Brain microvascular endothelial cell (primary cell): Measurements from ENCODE around the gene NEK9.

Source experiments
- DNase-seq: peaks from one replicate; pipeline ENCODE4 v3.0.0-alpha.2; 2020
- H3K27ac ChIP-seq: fragments of 250-450 bp; sonication (Bioruptor Pico); 2 replicates; pipeline ENCODE4 v1.5.1; 2020; ENCODE audit warnings: mild to moderate bottlenecking, moderate library complexity
- H3K27me3 ChIP-seq: fragments of 250-450 bp; sonication (Bioruptor Pico); replicated peaks from 2 replicates; pipeline ENCODE4 v1.5.1; 2020; ENCODE audit warnings: mild to moderate bottlenecking
- H3K36me3 ChIP-seq: fragments of 250-450 bp; sonication (Bioruptor Pico); replicated peaks from 2 replicates; pipeline ENCODE4 v1.5.1; 2020; ENCODE audit warnings: mild to moderate bottlenecking
- H3K4me3 ChIP-seq: 2 replicates; pipeline ENCODE4 v1.5.1; 2011; ENCODE audit warnings: low read depth, mild to moderate bottlenecking, control low read depth, low read length, moderate library complexity
- in situ Hi-C: cut with HindIII; loops from 2 replicates; pipeline ENCODE4 v1.10.0; 2017; ENCODE audit warnings: low sequenced_read_pairs, low pct_ligation_motif_present
- TF ChIP-seq, protein P1 (sequence below): IDR thresholded peaks from 2 replicates; pipeline ENCODE4 v1.5.1; 2011; ENCODE audit warnings: low read depth, mild to moderate bottlenecking, moderate library complexity, low read length, control low read depth, inconsistent platforms; ENCODE audit errors: missing control alignments

NEK9 gene

DNA sequence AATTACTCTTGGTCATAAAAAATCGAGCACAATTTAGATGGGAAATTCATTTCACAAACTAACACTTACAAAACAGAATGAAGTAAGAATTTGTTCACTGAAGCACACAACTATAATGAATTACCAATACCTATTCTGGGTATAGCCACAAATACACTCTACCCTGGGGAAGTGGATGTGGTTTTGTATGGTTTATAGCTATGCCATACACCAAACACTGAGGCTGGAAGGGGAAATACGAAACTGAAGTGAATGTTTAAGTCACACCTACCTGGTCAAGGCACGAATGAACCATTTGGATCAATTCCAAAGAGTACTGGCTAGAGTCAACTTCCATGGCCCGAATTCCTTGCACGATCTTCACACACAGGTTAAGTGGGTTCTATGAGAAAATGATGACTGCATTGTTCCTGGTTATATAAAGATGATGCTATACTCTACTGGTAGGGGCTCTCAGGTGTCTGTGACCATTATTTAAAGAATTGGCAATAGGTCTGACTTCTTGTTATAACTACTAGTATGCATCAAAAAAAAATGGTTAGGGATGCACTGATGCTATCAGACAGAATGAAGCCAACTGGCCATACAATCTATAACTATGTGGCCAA, 12.8 kb downstream of the NEK9 start:
- no peak for DNase-seq
- no peak overlapping the region for H3K27ac ChIP-seq
- no peaks in the 10 kb centered on the region for H3K27me3 ChIP-seq
- H3K4me3 ChIP-seq, result no peak overlapping the region
- in situ Hi-C loops, result no loop called here
- H3K36me3 ChIP-seq, result peaks cover 47% of the 10 kb centered on the region
- TF ChIP-seq, protein P1, sequence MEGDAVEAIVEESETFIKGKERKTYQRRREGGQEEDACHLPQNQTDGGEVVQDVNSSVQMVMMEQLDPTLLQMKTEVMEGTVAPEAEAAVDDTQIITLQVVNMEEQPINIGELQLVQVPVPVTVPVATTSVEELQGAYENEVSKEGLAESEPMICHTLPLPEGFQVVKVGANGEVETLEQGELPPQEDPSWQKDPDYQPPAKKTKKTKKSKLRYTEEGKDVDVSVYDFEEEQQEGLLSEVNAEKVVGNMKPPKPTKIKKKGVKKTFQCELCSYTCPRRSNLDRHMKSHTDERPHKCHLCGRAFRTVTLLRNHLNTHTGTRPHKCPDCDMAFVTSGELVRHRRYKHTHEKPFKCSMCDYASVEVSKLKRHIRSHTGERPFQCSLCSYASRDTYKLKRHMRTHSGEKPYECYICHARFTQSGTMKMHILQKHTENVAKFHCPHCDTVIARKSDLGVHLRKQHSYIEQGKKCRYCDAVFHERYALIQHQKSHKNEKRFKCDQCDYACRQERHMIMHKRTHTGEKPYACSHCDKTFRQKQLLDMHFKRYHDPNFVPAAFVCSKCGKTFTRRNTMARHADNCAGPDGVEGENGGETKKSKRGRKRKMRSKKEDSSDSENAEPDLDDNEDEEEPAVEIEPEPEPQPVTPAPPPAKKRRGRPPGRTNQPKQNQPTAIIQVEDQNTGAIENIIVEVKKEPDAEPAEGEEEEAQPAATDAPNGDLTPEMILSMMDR, result no peak

DNA sequence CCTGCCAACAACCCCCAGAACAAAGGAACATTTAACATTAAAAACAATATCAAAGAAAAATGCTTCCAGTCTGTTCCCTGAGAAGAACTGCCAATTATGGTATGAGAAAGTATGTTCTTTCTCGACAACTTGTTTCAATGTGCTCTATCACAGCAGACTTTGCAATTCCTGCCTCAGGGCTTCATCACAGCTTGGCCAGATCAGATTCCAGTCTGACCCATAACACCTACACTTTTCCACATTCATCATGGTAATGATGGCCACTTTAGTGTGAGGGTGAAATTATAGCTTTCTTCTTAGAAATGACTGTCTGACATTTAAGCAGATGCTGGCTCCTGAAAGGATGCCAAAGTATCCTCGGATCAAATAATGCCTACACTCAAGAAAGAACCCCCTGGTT, 17.0 kb downstream of the NEK9 start:
- in situ Hi-C loops, result no loop called here
- Histone ChIP-seq H3K36me3 (peaks cover 60% of the 10 kb centered on the region), H3K27me3 (no peaks in the 10 kb centered on the region), H3K27ac (no peak overlapping the region), H3K4me3 (no peak overlapping the region)
- TF ChIP-seq, protein P1, result no peak
- DNase-seq, result no peak

DNA sequence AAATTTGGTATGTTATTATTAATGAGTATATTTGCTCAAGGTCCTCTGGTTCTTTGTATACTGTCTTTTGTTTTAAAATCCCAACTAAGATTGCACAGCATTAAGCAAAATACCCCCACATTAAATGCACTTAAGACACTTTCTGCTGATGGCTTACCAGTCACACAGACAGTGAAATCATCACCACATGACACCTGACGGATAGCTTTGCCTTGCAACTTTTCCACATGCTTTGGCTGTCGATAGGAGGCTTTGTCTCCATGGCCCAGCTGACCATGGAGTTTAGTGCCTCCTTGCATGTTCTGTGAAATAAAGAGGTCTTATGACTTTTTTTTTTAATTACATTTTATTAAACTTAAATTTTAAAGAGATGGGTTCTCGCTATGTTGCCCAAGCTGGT, 19.7 kb downstream of the NEK9 start:
- Histone ChIP-seq H3K4me3 (no peak overlapping the region), H3K36me3 (peaks cover 49% of the 10 kb centered on the region), H3K27me3 (no peaks in the 10 kb centered on the region), H3K27ac (no peak overlapping the region)
- TF ChIP-seq, protein P1, result no peak
- in situ Hi-C loops, result no loop called here
- DNase-seq, result no peak

DNA sequence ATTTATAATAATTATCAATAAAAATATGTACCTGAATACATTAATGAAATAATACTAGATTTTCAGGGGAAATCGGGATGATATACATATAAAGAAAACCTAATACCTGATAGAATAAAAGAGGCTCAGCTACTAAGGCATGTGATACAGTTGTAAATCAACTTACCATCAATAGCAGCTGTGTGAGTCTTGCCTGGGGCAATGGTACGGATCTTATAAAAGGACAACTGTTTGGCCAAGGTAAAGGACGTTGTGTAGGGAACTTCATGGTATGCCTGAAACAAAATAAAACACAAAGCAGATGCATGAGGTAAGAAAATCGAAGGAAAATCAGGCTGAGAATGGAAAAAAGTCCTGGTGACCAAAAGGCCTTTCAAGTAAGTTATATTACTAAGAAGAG, 25.4 kb downstream of the NEK9 start:
- Histone ChIP-seq H3K27ac (no peak overlapping the region), H3K4me3 (no peak overlapping the region), H3K36me3 (peaks cover 42% of the 10 kb centered on the region), H3K27me3 (no peaks in the 10 kb centered on the region)
- no peak for DNase-seq
- in situ Hi-C loops, result no loop called here
- TF ChIP-seq, protein P1, result no peak

DNA sequence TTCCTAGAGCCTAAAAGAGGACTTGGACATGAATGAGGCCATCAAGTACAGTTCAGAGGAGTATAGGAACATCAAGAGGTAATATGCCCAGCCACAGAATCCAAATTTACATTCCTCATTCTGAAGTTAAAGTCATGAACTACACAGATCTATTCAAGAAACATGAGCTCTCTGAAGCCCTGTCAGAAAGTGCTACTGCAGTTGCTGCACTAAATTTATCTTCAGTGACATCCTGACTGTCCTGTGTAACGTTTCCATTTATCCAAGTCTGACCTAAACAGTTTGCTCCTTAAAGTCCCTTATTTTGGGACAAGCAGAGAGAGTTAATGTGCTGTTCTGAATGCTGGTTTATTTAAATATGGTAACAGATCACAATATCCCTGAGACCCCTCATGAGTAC, 28.2 kb downstream of the NEK9 start:
- in situ Hi-C loops, result no loop called here
- TF ChIP-seq, protein P1, result no peak
- no peak for DNase-seq
- H3K27ac ChIP-seq, result no peak overlapping the region
- H3K36me3 ChIP-seq, result peaks cover 37% of the 10 kb centered on the region
- H3K27me3 ChIP-seq, result no peaks in the 10 kb centered on the region
- no peak overlapping the region for H3K4me3 ChIP-seq

DNA sequence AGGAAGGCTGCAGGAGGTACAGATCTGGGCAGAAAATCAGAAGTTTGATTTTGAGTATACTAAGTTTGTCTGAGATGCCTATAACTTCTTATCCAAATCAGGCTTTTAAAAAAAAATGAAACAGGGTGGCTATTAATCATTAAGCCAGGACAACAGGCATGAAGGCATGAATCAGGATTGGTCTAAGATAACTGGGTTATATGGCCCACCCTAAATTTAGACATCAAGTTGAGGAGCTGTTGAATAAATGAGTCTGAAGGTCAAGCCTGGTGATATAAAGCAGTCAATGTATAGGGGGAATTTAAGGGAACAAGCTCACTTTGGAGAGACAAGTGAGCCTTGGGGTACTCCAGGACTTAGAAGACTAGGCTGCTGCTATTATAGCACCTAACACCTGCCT, 28.6 kb downstream of the NEK9 start:
- no peak for DNase-seq
- peaks cover 34% of the 10 kb centered on the region for H3K36me3 ChIP-seq
- no peak overlapping the region for H3K4me3 ChIP-seq
- H3K27me3 ChIP-seq, result no peaks in the 10 kb centered on the region
- in situ Hi-C loops, result no loop called here
- TF ChIP-seq, protein P1, result no peak
- H3K27ac ChIP-seq, result no peak overlapping the region
